Hepatocyte (in vitro differentiated cells): ENCODE results near the gene RREB1. TPM values are rescaled to one million over a fixed set of nuclear protein-coding genes. Genes with fewer than 3 reads are reported as not detected.

Experiments used
- DNase-seq: peaks from one replicate; pipeline ENCODE4 v3.0.0-alpha.2; 2016; ENCODE audit warnings: low spot score
- H2AFZ ChIP-seq: fragments of 200-600 bp; sonication (generic); 2 replicates; pipeline ENCODE4 v1.6.0; 2016; ENCODE audit warnings: antibody characterized with exemption, mild to moderate bottlenecking
- H3K27ac ChIP-seq: fragments of 200-600 bp; sonication (generic); 2 replicates; pipeline ENCODE4 v1.5.1; 2016; ENCODE audit warnings: mild to moderate bottlenecking
- H3K27me3 ChIP-seq: fragments of 200-600 bp; sonication (generic); 2 replicates; pipeline ENCODE4 v1.6.1; 2016
- H3K36me3 ChIP-seq: fragments of 200-600 bp; sonication (generic); replicated peaks from 2 replicates; pipeline ENCODE4 v1.5.1; 2016; ENCODE audit warnings: low read depth; ENCODE audit not compliant: insufficient read depth
- H3K4me1 ChIP-seq: fragments of 200-600 bp; sonication (generic); 2 replicates; pipeline ENCODE4 v1.5.1; 2016; ENCODE audit warnings: mild to moderate bottlenecking, moderate library complexity; ENCODE audit not compliant: insufficient read depth
- H3K4me2 ChIP-seq: fragments of 200-600 bp; sonication (generic); 2 replicates; pipeline ENCODE4 v1.6.0; 2016
- H3K4me3 ChIP-seq: fragments of 200-600 bp; sonication (generic); 2 replicates; pipeline ENCODE4 v1.5.1; 2016; ENCODE audit warnings: mild to moderate bottlenecking
- H3K79me2 ChIP-seq: fragments of 200-600 bp; sonication (generic); 2 replicates; pipeline ENCODE4 v1.6.0; 2017; ENCODE audit warnings: mild to moderate bottlenecking
- H3K9me2 ChIP-seq: fragments of 200-600 bp; sonication (generic); replicated peaks from 2 replicates; pipeline ENCODE4 v1.6.0; 2017; ENCODE audit warnings: mild to moderate bottlenecking; ENCODE audit not compliant: insufficient read depth
- H3K9me3 ChIP-seq: fragments of 200-600 bp; sonication (generic); 2 replicates; pipeline ENCODE4 v1.5.1; 2016; ENCODE audit warnings: low read depth, mild to moderate bottlenecking
- H4K20me1 ChIP-seq: fragments of 200-600 bp; sonication (generic); 2 replicates; pipeline ENCODE4 v1.6.0; 2016; ENCODE audit warnings: mild to moderate bottlenecking; ENCODE audit not compliant: insufficient read depth, poor library complexity, severe bottlenecking
- CTCF ChIP-seq: fragments of 200-600 bp; sonication (generic); IDR thresholded peaks from 2 replicates; pipeline ENCODE4 v1.5.1; 2016; ENCODE audit warnings: antibody characterized with exemption, mild to moderate bottlenecking; ENCODE audit not compliant: poor library complexity
- EZH2 ChIP-seq: fragments of 200-600 bp; sonication (generic); IDR thresholded peaks from 2 replicates; pipeline ENCODE4 v1.6.1; 2016; ENCODE audit warnings: antibody characterized with exemption, mild to moderate bottlenecking, borderline replicate concordance
- EZH2phosphoT487 ChIP-seq: fragments of 200-600 bp; sonication (generic); IDR thresholded peaks from one replicate; pipeline ENCODE4 v1.6.1; 2018; ENCODE audit warnings: antibody characterized with exemption, mild to moderate bottlenecking, low read depth, moderate library complexity; ENCODE audit not compliant: unreplicated experiment, severe bottlenecking
- WGBS: methylation state at CpG from one replicate; pipeline ENCODE4 v1.1.6; 2016; ENCODE audit warnings: low lambda C conversion rate; ENCODE audit errors: missing lambda C conversion rate; 5-methylcytosine and 5-hydroxymethylcytosine counted together
- polyA plus RNA-seq: library from polyadenylated mRNA; unstranded; fragments of >200 nt; fragmentation: Nextera tagmentation; extraction: Ambion mirVana; gene quantifications from 2 replicates; pipeline ENCODE4 v1.2.1, GENCODE V29; 2016
- total RNA-seq: library from RNA; depleted of rRNA; stranded (reverse); fragments of >200 nt; gene quantifications from 2 replicates; pipeline ENCODE4 v1.2.3, GENCODE V29; 2014

Gene RREB1
- total and polyA plus RNA-seq, 2 experiments from 2014 or later, result 15.2 to 28.7 TPM

- no peak for DNase-seq
- H3K4me2 ChIP-seq, result no peak overlapping the region
- H3K4me1 ChIP-seq, result peaks cover 70% of the 10 kb centered on the region
- H3K4me3 ChIP-seq, result no peak overlapping the region
- TF ChIP-seq CTCF, result no peak
- TF ChIP-seq EZH2, result no peak
- no peak for TF ChIP-seq EZH2phosphoT487
- H3K27ac ChIP-seq, result peak overlapping the region; percentile 51
- no peaks in the 10 kb centered on the region for H3K36me3 ChIP-seq
- H3K79me2 ChIP-seq, result peaks cover 96% of the 10 kb centered on the region
- H3K9me2 ChIP-seq, result no peaks in the 10 kb centered on the region
- H4K20me1 ChIP-seq, result peaks cover 24% of the 10 kb centered on the region
- no peaks in the 10 kb centered on the region for H3K9me3 ChIP-seq
- 88% methylated on average over 12 of the region's 12 CpGs for WGBS
- H2AFZ ChIP-seq, result no peak overlapping the region
- H3K27me3 ChIP-seq, result no peaks in the 10 kb centered on the region
Measured at GRCh38 chr6:7163661-7164071, 55.9 kb downstream of the RREB1 start.

GRCh38 chr6:7164536-7165001 is 56.8 kb downstream of the RREB1 start:
- TF ChIP-seq EZH2 (no peak), EZH2phosphoT487 (no peak), CTCF (no peak)
- H3K27ac ChIP-seq, result peak overlapping the region; percentile 51
- H3K79me2 ChIP-seq, result peaks cover 96% of the 10 kb centered on the region
- peaks cover 79% of the 10 kb centered on the region for H3K4me1 ChIP-seq
- H2AFZ ChIP-seq, result no peak overlapping the region
- H3K9me3 ChIP-seq, result no peaks in the 10 kb centered on the region
- WGBS, result 72% methylated on average over 5 of the region's 5 CpGs
- H3K9me2 ChIP-seq, result no peaks in the 10 kb centered on the region
- peak overlapping the region; percentile 14 for H3K4me2 ChIP-seq
- H3K4me3 ChIP-seq, result no peak overlapping the region
- no peaks in the 10 kb centered on the region for H3K36me3 ChIP-seq
- H3K27me3 ChIP-seq, result no peaks in the 10 kb centered on the region
- DNase-seq, result no peak
- H4K20me1 ChIP-seq, result peaks cover 32% of the 10 kb centered on the region

DNA sequence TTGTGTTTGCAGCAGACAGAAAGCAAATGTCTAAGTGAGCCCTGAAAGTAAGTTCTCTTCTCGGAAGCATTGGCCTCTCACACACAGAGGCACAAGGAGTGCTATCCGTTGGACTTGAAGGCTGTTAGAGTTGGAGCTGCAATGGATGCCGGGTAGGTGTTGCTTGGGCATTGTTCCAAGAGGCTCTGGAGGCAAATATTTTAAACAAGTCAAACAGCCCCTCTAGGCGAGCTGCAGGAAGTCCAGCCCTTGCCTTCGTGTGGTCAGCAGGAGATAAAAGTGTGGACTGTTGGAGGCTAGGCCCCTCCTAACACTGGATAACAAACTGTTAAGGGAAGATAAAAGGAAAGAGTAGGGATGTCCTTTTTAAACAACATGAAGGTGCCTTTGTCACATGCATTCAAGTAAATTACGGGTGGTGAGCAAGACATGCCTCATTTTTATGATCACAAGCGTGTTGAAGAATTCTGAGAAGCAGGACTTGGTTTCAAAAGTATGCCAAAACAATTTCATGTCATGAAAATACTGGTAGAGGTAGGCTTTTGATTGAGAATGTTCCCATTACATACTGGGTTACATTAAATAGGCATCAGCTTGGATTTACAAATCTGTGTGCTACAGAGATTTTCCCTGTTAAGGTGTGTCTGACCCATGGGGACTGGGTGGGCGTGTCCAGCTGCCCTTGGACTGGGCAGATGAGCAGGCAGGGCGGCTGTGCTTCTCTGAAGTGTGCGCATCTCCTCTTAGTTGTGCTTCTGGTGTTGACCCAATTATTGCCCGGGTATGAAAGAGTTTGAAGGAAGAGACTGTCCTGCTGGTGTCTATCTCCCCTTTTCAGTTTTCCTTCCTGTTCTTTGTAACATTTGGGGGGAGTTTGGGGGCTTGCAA is 57.5 kb downstream of the RREB1 start:
- Histone ChIP-seq H3K9me3 (no peaks in the 10 kb centered on the region), H3K4me3 (no peak overlapping the region), H3K4me2 (peak overlapping the region; percentile 14), H3K36me3 (no peaks in the 10 kb centered on the region), H3K4me1 (peaks cover 86% of the 10 kb centered on the region), H4K20me1 (peaks cover 37% of the 10 kb centered on the region), H3K27ac (peak overlapping the region; percentile 51), H3K27me3 (no peaks in the 10 kb centered on the region), H2AFZ (no peak overlapping the region), H3K79me2 (peaks cover 96% of the 10 kb centered on the region), H3K9me2 (no peaks in the 10 kb centered on the region)
- peak; percentile 60 for DNase-seq
- no peak for TF ChIP-seq EZH2phosphoT487
- TF ChIP-seq CTCF, result no peak
- WGBS, result 38% methylated on average over 11 of the region's 11 CpGs
